Cardiac muscle cell (in vitro differentiated cells and primary cell): ENCODE measurements around the gene MACROH2A1. TPM values are rescaled to one million over a fixed set of nuclear protein-coding genes. Genes with fewer than 3 reads are reported as not detected.

Experiments
- DNase-seq, 2 donors: peaks; one replicate each; pipeline versions ENCODE4 v3.0.0 to v3.0.0-alpha.2; 2010 to 2017; ENCODE audit warnings: low read depth in 1 of 2, low spot score in 1 of 2
- H3K27ac ChIP-seq: fragments of 200-600 bp; sonication (generic); 2 replicates; pipeline ENCODE4 v1.5.1; 2016
- H3K27me3 ChIP-seq: fragments of 200-600 bp; sonication (generic); 2 replicates; pipeline ENCODE4 v1.6.0; 2016; ENCODE audit warnings: control low read depth
- H3K36me3 ChIP-seq: fragments of 200-600 bp; sonication (generic); 2 replicates; pipeline ENCODE4 v1.5.1; 2016; ENCODE audit warnings: control low read depth
- H3K4me1 ChIP-seq: fragments of 200-600 bp; sonication (generic); 2 replicates; pipeline ENCODE4 v1.8.1; 2017; ENCODE audit warnings: low read depth, mild to moderate bottlenecking, mixed run types
- H3K4me3 ChIP-seq: fragments of 200-600 bp; sonication (generic); 2 replicates; pipeline ENCODE4 v1.5.1; 2016; ENCODE audit warnings: mild to moderate bottlenecking
- H3K9me3 ChIP-seq: fragments of 200-600 bp; sonication (generic); 2 replicates; pipeline ENCODE4 v1.5.1; 2017; ENCODE audit warnings: low read depth, mild to moderate bottlenecking, control low read depth
- CTCF ChIP-seq: IDR thresholded peaks from 2 replicates; pipeline ENCODE4 v1.5.1; 2012; ENCODE audit warnings: low read depth, mild to moderate bottlenecking, low read length
- polyA plus RNA-seq: library from polyadenylated mRNA; unstranded; fragments of >200 nt; fragmentation: Nextera tagmentation; extraction: Ambion mirVana; gene quantifications from 2 replicates; pipeline ENCODE4 v1.2.1, GENCODE V29; 2016
- total RNA-seq: library from RNA; depleted of rRNA; stranded (reverse); fragments of >200 nt; gene quantifications from 2 replicates; pipeline ENCODE4 v1.2.3, GENCODE V29; 2016

The MACROH2A1 gene
- 584 and 644 TPM in 2 replicates for total RNA-seq
- 327 and 386 TPM in 2 replicates for polyA plus RNA-seq

- H3K9me3 ChIP-seq = no peaks in the 10 kb centered on the region
- TF ChIP-seq CTCF = no peak
- H3K36me3 ChIP-seq = no peaks in the 10 kb centered on the region
- no peaks in the 10 kb centered on the region for H3K27me3 ChIP-seq
- H3K27ac ChIP-seq = peak within 1 kb of the TSS; percentile 95
- H3K4me1 ChIP-seq = peaks cover 52% of the 10 kb centered on the region
- DNase-seq = peak; percentile 89 to 92
- peak within 1 kb of the TSS; percentile 72 for H3K4me3 ChIP-seq
Measured at GRCh38 chr5:135398855-135399793, at the start of gene MACROH2A1. MACROH2A1 (minus strand) TSS chr5:135399231; CDS start chr5:135389093, 10,138 bp downstream.

- H3K27me3 ChIP-seq = peaks cover 36% of the 10 kb centered on the region
- no peak overlapping the region for H3K27ac ChIP-seq
- no peaks in the 10 kb centered on the region for H3K36me3 ChIP-seq
- no peak for DNase-seq
- no peak overlapping the region for H3K4me3 ChIP-seq
- H3K9me3 ChIP-seq = no peaks in the 10 kb centered on the region
- H3K4me1 ChIP-seq = peaks cover under 1% of the 10 kb centered on the region
- TF ChIP-seq CTCF = no peak
Measured at GRCh38 chr5:135448071-135448739, 49.2 kb upstream of the MACROH2A1 start.

GRCh38 chr5:135447298-135447929 lies 48.4 kb upstream of the MACROH2A1 start, which contains the start of gene DCANP1:
DCANP1 (minus strand) TSS chr5:135447348; CDS start chr5:135447108, 240 bp downstream.
- Histone ChIP-seq H3K36me3 (no peaks in the 10 kb centered on the region), H3K4me3 (no peak within 1 kb of the TSS), H3K27me3 (peaks cover 28% of the 10 kb centered on the region), H3K4me1 (peaks cover 5% of the 10 kb centered on the region), H3K27ac (no peak within 1 kb of the TSS), H3K9me3 (no peaks in the 10 kb centered on the region)
- TF ChIP-seq CTCF = no peak
- no peak for DNase-seq

- no peak for TF ChIP-seq CTCF
- peaks cover 22% of the 10 kb centered on the region for H3K27me3 ChIP-seq
- H3K27ac ChIP-seq = no peak overlapping the region
- H3K4me3 ChIP-seq = no peak overlapping the region
- no peaks in the 10 kb centered on the region for H3K36me3 ChIP-seq
- DNase-seq = no peak
- peaks cover 5% of the 10 kb centered on the region for H3K4me1 ChIP-seq
- no peaks in the 10 kb centered on the region for H3K9me3 ChIP-seq
Measured at GRCh38 chr5:135446615-135447014, 47.6 kb upstream of the MACROH2A1 start.

- Histone ChIP-seq H3K36me3 (no peaks in the 10 kb centered on the region), H3K4me1 (peaks cover 5% of the 10 kb centered on the region), H3K9me3 (no peaks in the 10 kb centered on the region), H3K27ac (no peak overlapping the region), H3K27me3 (peaks cover 22% of the 10 kb centered on the region), H3K4me3 (no peak overlapping the region)
- DNase-seq = no peak
- no peak for TF ChIP-seq CTCF
Measured at GRCh38 chr5:135446206-135446605, 47.2 kb upstream of the MACROH2A1 start.
